Frontal cortex (tissue), 4 donors: ENCODE data around the gene ISOC1. TPM values are rescaled to one million over a fixed set of nuclear protein-coding genes. Genes with fewer than 3 reads are reported as not detected.

Experiments used
- DNase-seq, 2 donors: peaks; one replicate each; pipeline ENCODE4 v3.0.0; 2012; ENCODE audit warnings: low spot score in 2 of 2
- FAIRE-seq: peaks from 2 replicates; lab custom pipeline; 2012; peaks lifted over from hg19 to GRCh38; lab: Jason Lieb, UNC
- total RNA-seq: library from RNA; depleted of rRNA; stranded (reverse); fragments of >200 nt; gene quantifications from one replicate; pipeline ENCODE4 v1.2.3, GENCODE V29; 2014
- donor health status: control.
- donor health status: control.
- donor health status: control.

Gene ISOC1
- total RNA-seq, 1 donor from 2014 or later, result 31.0 TPM

DNA sequence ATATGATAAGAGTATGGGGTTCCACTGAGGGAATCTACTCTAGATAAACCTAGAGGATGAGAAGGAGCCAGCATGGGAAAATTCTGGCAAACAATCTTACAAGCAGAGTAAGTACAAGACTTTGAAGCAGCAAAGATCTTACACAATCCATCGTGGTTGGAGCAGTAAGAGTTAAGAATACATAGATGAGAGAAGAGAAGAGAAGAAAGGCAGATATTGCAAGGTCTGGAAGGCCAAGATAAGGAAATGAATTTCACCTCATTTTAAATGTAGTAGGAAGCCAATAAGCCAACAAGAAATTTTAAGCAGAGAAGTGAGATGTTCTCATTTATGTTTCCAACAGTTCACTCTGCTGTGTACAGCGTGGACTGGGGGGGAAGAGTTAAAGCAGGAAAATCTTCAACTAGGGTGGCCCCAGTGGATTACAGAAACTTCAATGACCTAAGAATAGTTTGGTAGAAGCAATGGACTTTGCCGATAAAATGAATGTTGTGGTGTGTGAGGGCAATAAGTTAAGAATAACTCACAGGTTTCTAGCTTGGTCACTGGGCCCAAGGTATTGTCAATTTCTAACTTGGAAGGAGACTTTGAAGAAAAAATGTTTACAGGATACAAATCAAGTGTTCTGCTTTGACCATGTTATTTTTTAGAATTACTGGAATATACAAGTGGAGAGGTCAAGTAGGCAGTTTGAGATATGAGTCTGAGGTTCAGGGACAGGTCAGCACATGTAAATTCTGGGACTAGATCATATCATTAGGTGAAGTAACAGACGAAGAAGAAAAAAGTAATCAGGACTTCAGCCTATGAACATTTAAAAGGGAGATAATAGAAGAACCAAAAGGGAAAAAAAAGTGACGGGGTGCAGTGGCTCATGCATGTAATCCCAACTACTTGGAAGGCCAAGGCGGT, 12.1 kb upstream of the ISOC1 start:
- FAIRE-seq (no peak), DNase-seq (no peak)

DNA sequence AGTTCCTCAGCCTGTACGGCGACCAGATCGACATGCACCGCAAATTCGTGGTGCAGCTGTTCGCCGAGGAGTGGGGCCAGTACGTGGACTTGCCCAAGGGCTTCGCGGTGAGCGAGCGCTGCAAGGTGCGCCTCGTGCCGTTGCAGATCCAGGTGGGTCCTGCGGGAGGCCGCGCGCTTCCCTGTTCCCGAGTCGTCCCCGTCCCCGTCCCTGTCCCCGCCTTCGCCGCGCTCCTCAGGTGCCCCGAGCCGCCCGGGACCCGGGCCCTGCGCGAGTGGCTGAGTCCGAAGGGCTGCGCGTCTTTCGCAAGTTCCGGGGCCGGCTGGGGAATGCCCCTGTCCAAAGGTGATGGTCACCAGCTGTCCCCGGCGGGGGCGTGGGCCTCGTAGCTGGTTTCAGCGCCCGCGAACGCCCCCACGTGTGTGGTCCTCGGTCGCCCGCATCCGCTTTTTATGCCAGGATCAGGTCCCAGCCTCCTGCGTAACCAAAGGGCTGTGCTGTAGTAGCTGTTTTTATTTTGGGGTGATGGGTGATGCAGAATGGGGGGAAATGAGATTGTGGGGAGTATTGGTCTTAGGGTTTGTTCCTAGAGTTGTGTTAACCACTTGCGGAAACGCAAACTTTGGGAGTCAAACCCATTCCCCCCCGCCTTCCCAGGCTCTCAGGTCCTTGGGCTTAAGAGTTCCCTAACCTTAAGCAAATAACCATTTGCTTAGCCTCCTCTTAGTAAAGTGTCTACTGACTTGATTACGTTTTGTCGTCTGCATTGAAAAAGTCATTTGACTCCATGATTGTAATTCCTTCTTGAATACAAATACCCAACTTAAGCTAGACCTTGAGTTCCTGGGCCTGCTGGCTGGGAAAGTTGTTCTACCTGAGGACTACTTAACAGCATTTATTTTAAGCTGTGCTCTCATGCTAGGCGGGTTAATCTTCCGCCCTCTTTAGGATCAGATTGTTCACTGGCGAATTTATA, 663 bp downstream of the ISOC1 start:
- FAIRE-seq (no peak), DNase-seq (peak; percentile 32 to 39)

DNA sequence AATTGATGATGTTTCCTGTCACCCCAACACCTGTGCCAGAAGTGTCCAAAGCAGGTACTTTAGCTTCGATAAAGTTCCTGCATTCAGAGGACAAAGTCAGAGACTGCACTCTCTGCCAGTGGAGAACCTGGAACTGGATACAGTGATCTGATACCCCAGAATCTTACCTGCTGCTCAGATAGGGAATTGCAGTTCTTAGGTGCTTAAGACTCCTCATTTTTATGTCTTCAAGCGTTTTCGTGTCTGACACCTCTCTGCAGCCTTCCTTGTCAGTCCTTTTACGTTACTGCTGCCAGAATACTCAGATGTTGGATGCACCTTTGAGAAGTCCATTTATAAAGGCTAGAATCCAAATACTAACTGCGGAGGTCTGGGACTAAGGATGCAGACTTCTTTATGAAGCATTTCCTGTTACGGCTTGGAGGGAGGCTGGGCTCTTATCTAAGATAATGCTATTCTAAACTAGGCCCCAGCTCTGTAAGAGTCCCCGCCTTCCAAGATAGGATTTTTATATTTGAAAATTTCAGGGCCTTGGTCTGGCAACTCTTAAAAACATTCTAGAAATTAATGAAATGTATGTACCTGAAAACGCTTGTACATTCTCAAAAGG, 1.9 kb downstream of the ISOC1 start:
- no peak for DNase-seq
- no peak for FAIRE-seq

DNA sequence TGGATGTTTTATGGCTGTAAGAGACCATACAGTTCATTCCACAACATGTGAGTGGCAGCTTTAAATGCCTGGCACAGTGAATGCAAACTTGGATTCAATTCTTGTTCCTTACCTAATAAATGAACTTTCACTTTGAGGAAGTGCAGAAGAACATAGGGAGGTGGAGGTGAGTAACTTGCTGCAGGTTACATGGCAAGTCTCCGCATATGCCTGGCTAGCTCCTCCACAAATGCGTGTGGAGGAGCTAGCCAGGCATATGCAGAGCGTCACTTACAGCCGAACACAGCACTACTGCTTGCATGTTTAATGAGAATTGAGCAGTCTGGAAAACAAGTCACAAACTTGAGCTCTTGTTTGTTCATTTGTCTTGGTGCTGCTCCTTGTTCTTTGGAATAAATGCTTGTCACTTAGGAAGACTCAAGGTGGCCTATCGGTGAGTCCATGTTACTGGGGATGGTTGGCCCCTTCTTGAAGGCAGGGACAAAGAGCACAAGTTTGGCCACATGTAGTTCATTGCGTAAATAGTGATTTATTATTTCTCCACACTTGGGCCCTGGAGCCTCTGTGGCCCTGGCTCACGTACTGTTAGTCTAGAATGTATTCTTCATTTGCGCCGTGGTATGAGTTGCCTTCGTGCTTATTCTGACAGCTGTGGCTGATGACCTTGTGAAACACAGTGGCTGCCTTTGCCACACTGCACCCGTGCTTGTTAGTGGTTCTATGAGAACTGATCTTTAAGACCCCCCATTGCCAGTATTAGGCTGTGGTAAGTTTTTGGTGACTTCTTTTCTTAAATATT, 3.1 kb downstream of the ISOC1 start:
- DNase-seq (no peak), FAIRE-seq (no peak)

DNA sequence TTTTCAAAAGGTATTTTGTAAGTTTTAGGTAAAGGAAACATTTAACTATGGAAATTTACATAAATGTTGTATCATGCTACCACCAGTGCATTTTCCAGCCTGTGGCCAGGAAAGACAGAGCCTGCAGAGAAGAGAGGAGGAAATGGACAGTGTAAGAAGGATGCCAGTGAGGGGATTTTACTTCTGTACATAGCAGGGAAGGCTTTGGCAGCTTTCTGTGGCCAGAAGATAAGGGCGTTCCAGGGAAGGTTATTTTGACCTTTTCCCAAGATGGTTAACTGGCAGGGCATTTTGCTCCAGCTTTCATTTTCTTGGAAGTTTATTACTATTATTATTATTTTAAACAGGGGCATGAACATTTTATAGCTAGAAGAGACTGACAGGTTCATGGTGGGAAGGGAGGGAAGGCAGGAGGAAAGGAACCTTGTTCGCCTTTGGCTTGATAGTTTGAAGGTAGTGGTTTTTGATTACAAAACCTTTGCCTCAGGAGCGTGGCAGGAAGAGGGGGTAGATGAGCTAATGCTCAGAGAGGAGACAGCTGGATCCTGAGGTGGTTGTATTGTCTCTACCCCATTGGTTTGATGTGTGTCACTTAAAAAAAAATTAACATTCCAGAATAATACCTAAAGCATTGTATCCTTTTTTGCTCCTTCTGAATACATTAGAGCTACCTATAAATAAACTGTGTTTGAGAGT, 4.1 kb downstream of the ISOC1 start:
- no peak for DNase-seq
- FAIRE-seq, result no peak

DNA sequence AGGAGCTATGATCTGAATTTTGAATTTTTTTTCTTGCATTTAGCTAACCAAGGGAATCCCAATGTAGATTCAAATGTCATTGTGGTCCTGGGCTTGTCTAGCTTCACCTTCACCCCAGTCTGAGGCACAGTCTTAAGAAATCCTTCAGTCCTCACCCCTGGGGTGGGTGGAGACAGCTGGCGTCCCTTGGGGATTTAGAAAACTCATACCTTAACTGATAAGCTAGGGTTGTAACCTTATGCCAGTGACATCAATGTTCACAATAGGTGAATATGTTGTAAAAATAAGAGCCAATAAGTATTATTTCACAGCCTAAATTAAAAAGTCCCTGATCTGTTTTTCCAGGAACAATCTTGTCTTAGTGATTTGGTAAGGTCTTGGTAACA, 4.6 kb downstream of the ISOC1 start:
- FAIRE-seq, result no peak

DNA sequence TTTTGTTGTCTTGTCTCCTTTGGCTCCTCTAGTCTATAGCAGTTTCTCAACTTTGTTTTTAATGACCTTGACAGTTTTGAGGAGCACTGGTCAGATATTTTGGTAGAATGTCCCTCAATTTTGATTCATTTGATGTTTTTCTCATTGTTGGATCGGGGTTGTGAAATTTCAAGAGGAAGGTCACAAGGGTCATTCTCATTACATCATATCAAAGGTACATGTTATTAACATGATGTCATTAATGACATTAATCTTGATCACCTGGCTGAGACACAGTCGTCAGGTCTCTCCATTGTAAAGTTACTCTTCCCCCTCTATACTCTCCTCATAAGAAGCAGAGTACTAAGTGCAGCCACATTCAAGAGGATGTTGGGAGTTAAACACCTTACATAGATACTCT, 7.2 kb downstream of the ISOC1 start:
- FAIRE-seq (no peak), DNase-seq (no peak)

More for the DNA sequence above, 4.6 kb downstream of the ISOC1 start:
- no peak for DNase-seq

DNA sequence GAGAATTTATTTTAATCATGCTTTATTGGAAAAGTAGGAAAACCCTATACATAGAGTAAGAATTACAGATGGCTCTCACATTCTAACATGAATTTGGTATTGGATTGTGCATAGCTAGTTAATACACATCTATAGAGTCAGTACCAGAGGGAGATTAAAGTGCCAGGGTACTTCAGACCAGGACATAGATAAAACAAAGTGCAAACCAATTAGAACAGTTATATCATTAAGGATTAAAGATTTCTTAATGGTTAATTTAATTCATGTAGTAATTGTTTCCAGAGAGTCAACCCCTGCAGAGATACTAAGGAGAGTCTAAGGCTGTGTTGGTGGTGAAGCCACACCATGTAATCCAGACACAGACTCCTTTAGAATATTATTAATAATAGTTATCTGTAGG, 8.8 kb downstream of the ISOC1 start:
- DNase-seq, result no peak
- no peak for FAIRE-seq

DNA sequence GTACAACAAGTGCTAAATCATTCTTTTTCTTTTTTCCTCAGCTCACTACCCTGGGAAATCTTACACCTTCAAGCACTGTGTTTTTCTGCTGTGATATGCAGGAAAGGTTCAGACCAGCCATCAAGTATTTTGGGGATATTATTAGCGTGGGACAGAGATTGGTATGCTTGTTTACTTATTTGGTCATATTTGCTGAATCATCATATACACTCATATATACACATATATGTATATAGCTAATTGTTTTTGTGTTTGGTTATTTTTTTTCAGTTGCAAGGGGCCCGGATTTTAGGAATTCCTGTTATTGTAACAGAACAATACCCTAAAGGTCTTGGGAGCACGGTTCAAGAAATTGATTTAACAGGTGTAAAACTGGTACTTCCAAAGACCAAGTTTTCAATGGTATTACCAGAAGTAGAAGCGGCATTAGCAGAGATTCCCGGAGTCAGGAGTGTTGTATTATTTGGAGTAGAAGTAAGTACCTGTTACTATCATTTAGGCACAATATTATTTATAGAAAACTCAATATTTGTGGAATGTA, 10.4 kb downstream of the ISOC1 start:
- no peak for FAIRE-seq

DNA sequence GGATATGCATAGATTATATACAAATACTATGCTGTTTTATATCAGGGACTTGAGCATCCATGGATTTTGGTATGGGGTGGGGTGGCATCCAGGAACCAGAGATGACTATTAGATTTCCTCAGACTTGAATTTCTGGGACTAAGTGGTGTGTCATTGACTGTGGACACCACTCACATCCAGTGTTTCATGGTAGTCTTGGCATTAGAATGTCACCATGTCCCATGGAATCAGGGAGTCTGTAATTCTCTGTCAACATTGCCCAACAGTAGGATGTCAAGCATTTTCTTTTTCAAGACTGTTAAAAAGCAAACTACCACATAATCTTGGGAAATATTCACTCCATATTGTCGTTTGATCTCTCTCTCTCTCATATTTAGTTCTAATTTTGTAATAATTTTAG, 13.1 kb downstream of the ISOC1 start:
- no peak for FAIRE-seq

More for the DNA sequence above, 10.4 kb downstream of the ISOC1 start:
- no peak for DNase-seq

DNA sequence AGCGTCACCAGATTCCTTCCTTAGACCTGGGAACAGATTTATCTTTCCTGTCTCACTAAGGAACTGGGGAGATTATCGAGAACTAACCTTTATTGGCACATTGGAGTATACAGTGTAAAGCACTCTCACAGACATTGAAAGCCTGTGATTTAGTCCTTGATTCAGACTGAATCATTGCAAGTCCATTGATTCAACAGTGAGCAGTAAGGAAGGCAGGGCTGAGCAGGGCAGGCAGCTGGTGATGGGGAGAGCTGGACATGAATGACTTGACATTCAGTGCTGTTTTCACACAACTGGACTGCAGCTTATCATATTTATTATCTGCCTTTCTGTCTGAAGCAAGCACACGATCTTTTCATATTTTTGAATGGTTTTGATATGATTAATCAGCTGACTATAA, 16.2 kb downstream of the ISOC1 start:
- no peak for FAIRE-seq
- no peak for DNase-seq

More for the DNA sequence above, 13.1 kb downstream of the ISOC1 start:
- DNase-seq, result no peak

DNA sequence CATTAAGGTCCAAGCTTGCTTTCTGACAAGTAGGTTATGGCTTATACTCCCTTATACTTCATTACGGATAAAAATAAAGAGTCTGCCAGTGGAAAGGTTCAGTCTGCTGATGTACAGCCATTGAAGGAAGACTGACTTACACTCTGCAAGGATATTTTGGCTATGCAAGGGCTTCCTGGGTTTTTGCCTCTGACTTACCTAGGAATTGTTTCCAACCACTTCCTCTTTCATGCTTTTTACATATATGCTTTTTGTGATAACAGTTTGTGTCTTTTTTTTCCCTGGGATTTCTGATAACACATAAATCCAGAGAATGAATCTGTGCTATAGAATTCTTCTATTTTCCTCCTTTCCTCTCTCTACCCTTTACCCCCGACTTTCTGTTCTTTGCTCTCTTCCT, 16.8 kb downstream of the ISOC1 start:
- FAIRE-seq (no peak), DNase-seq (no peak)

DNA sequence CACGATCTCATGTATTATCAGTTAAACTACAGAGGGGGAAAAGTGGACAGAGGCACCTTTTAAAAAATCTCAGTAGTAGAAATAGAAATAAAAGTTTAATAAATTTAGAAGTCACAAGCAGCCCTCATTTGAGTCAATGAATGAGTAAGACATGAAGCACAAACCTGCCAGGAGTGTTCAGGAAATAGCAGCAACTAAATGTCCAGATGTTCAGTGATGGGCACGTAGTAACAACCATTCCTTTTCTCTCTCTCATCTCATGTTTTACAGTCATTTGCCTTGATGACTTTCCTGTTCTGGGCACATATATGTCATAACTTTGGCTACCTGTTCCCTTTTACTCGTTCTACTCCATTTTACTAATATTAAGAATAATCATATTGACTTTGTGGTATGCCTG, 17.7 kb downstream of the ISOC1 start:
- FAIRE-seq (no peak), DNase-seq (no peak)

DNA sequence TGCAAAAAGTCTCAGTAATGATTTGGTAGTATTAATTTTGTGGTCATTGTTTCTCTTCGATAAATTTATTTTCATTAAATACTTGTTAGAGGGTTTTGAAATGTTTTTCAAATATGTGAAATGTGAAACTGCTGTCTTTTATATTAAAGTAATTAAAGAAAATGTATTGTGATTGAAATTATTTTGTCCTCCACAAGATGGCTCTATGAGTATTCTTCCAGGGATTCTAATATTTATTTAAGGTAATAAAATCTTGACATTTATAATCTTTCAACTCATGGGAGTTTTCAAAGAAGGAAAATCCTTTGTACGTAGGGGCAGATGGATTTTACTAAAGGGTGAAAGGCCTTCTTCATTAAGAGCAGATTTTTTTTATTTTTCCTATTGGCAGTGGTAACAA, 19.3 kb downstream of the ISOC1 start:
- FAIRE-seq (peak; percentile 71), DNase-seq (no peak)

DNA sequence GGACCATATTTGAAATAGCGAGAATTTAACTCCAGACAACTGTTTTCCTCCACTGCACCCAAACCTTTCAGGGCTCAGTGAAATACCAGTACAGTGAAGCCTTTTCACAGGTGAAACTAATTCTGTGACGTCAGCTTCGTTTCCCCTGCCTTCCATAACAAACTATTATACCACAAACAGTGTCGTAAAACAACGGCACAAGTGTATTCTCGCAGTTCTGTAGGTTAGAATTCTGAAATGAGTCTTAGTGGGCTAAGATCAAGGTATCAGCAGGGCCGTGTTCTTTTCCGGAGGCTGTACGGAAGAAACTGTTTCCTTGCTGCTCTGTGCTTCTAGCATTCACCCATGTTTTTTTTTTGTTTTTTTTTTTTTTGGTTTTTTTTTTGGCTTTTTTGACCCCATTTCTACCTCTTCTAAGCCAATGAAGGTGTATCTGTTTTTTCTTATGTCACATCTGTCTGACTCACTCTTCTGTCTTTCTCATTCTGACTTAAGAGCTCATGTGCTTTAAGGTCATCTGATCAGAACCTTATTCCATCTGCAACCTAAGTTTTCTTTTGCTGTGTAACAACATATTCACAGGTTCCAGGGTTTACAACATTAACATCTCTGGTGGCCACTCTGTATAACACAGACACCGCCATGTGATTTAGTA, 20.1 kb downstream of the ISOC1 start:
- no peak for FAIRE-seq
- no peak for DNase-seq

DNA sequence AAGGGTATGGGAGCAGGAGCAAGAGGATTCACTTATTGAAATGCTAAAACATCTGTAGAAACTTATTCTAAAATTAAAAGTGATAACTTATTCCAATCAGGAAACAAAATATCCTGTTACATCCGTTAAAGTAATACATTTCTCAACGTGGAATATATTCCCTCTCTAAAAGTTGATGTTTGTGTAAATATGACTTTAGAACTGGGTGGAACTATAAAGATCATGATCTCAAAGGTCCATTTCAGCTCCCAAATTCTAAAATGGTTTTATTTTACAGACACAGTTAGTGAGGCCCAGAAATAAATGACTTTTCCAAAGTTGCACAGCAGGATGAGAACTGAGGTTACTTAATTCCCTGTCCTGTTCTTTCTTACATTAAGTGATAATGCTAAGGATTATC, 21.1 kb downstream of the ISOC1 start:
- no peak for FAIRE-seq
- DNase-seq, result no peak

DNA sequence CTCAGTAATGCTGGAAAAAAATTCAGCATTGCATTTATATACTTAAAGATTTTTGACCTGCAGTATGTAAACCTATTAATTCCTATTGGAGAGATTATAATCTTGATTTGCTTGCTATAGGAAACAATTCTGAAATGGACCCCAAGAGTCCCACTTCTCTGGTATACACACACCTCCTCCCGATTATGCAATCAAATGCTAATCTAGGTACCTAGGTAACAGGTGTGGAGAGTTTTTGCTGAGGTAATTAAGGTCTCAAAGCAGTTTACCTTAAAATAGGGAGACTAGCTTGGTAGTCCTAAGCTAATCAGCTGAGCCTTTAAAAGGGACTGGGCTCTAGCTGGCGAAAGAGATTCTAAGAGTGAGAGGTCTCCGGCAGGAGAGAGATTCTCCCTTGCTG, 22.2 kb downstream of the ISOC1 start:
- FAIRE-seq (no peak), DNase-seq (no peak)

DNA sequence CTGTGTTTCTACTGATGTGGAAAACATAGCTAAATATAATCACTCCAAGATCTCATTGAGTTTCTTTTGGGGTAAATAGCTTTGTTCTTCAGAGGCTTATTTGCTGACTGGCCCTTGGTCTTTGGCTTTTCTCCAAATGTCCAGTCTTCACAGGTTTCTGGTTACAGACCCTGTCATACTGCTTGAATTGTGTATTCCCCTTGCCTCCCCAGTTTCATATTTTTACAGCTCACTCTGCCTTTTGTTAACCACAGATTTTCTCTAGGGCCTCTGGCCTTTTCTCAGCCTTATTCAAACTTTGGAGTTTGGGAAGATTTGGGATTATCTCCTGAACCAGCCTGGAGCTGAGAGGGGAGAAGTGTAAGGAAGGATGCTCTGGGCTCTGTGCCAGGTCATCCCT, 23.9 kb downstream of the ISOC1 start:
- FAIRE-seq, result no peak

More for the DNA sequence above, 23.9 kb downstream of the ISOC1 start:
- no peak for DNase-seq
